ENCODE measurements around the gene PAQR7.

- no peak for TF ChIP-seq POLR2A (IDR thresholded peaks at IDR 0.05; ENCODE audit: low read length)
- no peak for TF ChIP-seq GATA1 (IDR thresholded peaks at IDR 0.05; ENCODE audit: low read depth, low read length)
These were observed 1.2 kb upstream of the PAQR7 start for GRCh38 chr1:25876693-25877077.

Data from erythroblast (primary cell).